Measurements from ENCODE around the gene CALN1. TPM values are rescaled to one million over a fixed set of nuclear protein-coding genes. Genes with fewer than 3 reads are reported as not detected.

Gene CALN1
- total RNA-seq, 1 donor from 2014 or later, result not detected

DNA sequence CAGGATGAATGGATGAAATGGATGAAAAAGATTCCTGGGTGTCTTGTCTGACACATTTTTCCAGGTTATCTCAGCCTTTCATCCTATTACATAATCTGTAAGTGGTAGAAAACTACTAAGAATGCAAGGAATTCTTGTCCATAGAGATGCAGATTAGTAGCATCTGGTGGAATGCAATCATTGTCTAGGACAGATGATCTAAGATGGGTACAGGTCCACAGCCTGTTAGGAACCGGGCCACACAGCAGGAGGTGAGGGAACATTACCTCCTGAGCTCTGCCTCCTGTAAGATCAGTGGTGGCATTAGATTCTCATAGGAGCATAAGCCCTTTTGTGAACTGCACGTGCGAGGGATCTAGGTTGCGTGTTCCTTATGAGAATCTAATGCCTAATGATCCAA lies 225.0 kb downstream of the CALN1 start:
- no peaks in the 10 kb centered on the region for H3K79me2 ChIP-seq (ENCODE audit: insufficient read depth, low read length)
- H3K9me3 Mint-ChIP-seq (ENCODE audit: unreplicated experiment), result no peaks in the 10 kb centered on the region
- H2AFZ ChIP-seq (ENCODE audit: low read depth, low read length), result no peak overlapping the region
- no peaks in the 10 kb centered on the region for H4K20me1 ChIP-seq (ENCODE audit: insufficient read depth, low read length)
- H3K27me3 Mint-ChIP-seq (ENCODE audit: low read depth, unreplicated experiment), result no peaks in the 10 kb centered on the region
- no peak for DNase-seq (ENCODE audit: low read depth)
- no peak overlapping the region for H3K4me2 ChIP-seq (ENCODE audit: low read length)
- H3K4me1 ChIP-seq (ENCODE audit: insufficient read depth, low read length), result no peaks in the 10 kb centered on the region
- H3K9ac ChIP-seq (ENCODE audit: low read length), result no peak overlapping the region
- H3K27me3 ChIP-seq (ENCODE audit: insufficient read depth, low read length), result no peaks in the 10 kb centered on the region
- H3K27ac ChIP-seq (ENCODE audit: low read depth, low read length), result no peak overlapping the region
- no peaks in the 10 kb centered on the region for H3K4me1 Mint-ChIP-seq (ENCODE audit: low read depth, unreplicated experiment)
- H3K27ac Mint-ChIP-seq (ENCODE audit: unreplicated experiment), result no peak overlapping the region
- no peak overlapping the region for H3K4me3 ChIP-seq (ENCODE audit: insufficient read depth, low read depth, low read length)
- peaks cover 2% of the 10 kb centered on the region for H3K9me3 ChIP-seq (ENCODE audit: insufficient read depth, low read depth, low read length)
- TF ChIP-seq EZH2 (IDR thresholded peaks at IDR 0.05; ENCODE audit: insufficient read depth, low read length), result no peak
- TF ChIP-seq, protein P1, sequence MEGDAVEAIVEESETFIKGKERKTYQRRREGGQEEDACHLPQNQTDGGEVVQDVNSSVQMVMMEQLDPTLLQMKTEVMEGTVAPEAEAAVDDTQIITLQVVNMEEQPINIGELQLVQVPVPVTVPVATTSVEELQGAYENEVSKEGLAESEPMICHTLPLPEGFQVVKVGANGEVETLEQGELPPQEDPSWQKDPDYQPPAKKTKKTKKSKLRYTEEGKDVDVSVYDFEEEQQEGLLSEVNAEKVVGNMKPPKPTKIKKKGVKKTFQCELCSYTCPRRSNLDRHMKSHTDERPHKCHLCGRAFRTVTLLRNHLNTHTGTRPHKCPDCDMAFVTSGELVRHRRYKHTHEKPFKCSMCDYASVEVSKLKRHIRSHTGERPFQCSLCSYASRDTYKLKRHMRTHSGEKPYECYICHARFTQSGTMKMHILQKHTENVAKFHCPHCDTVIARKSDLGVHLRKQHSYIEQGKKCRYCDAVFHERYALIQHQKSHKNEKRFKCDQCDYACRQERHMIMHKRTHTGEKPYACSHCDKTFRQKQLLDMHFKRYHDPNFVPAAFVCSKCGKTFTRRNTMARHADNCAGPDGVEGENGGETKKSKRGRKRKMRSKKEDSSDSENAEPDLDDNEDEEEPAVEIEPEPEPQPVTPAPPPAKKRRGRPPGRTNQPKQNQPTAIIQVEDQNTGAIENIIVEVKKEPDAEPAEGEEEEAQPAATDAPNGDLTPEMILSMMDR (IDR thresholded peaks at IDR 0.05; ENCODE audit: insufficient read depth, low read depth, low read length), result no peak
- FAIRE-seq, result no peak
- no peaks in the 10 kb centered on the region for H3K36me3 Mint-ChIP-seq (ENCODE audit: low read depth, unreplicated experiment)
- no peak overlapping the region for H3K4me3 Mint-ChIP-seq (ENCODE audit: unreplicated experiment)
- no peaks in the 10 kb centered on the region for H3K36me3 ChIP-seq (ENCODE audit: insufficient read depth, low read length)

DNA sequence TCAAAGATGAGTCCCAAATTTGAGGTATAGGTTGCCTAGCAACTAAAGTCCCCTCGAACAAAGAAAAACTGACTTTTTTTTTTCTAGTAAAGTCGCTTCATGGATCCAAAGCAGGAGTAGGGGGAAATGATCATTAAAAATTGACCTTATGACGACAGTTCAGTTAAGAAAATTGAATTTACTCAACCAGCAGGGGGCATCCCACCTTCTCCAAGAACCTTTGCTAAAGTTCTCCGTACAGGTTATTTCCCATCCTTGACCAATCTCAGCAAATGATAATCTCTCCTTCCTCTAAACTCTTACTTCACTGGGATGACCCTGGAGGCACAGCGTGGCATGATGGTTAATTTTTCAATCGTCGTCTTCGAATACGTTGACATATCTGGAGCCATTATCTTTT lies 228.3 kb downstream of the CALN1 start:
- no peak for DNase-seq (ENCODE audit: low read depth)
- Histone ChIP-seq H3K4me2 (ENCODE audit: low read length) (no peak overlapping the region), H3K27me3 (ENCODE audit: insufficient read depth, low read length) (no peaks in the 10 kb centered on the region), H3K9ac (ENCODE audit: low read length) (no peak overlapping the region), H3K79me2 (ENCODE audit: insufficient read depth, low read length) (no peaks in the 10 kb centered on the region), H3K4me3 (ENCODE audit: insufficient read depth, low read depth, low read length) (no peak overlapping the region), H3K9me3 (ENCODE audit: insufficient read depth, low read depth, low read length) (peaks cover 2% of the 10 kb centered on the region), H3K36me3 (ENCODE audit: insufficient read depth, low read length) (no peaks in the 10 kb centered on the region), H3K27ac (ENCODE audit: low read depth, low read length) (no peak overlapping the region), H4K20me1 (ENCODE audit: insufficient read depth, low read length) (no peaks in the 10 kb centered on the region), H2AFZ (ENCODE audit: low read depth, low read length) (no peak overlapping the region), H3K4me1 (ENCODE audit: insufficient read depth, low read length) (no peaks in the 10 kb centered on the region)
- TF ChIP-seq, protein P1 (IDR thresholded peaks at IDR 0.05; ENCODE audit: insufficient read depth, low read depth, low read length), result no peak
- no peak for TF ChIP-seq EZH2 (IDR thresholded peaks at IDR 0.05; ENCODE audit: insufficient read depth, low read length)
- Mint-ChIP-seq H3K36me3 (ENCODE audit: low read depth, unreplicated experiment) (no peaks in the 10 kb centered on the region), H3K27ac (ENCODE audit: unreplicated experiment) (no peak overlapping the region), H3K4me3 (ENCODE audit: unreplicated experiment) (no peak overlapping the region), H3K4me1 (ENCODE audit: low read depth, unreplicated experiment) (no peaks in the 10 kb centered on the region), H3K27me3 (ENCODE audit: low read depth, unreplicated experiment) (no peaks in the 10 kb centered on the region), H3K9me3 (ENCODE audit: unreplicated experiment) (no peaks in the 10 kb centered on the region)
- no peak for FAIRE-seq

DNA sequence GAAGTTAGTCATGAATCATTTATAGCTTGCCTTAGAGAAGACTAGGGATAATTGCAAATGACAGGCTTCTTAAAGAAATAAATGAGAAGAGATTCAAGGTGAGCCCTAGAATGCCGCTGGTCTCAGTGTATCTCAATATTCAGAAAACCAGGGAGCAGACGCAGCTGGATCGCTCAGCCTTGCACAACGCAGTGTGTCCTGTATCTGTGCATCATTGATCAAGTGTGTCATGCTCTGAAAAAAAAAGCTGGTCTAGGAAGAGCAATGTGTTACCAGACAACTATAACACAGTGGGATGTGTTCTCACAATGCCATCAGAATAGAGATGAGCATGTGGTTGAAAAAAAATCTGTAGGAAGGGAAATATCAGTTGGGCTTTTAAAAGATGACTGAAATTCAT lies 230.1 kb downstream of the CALN1 start:
- Histone ChIP-seq H3K36me3 (ENCODE audit: insufficient read depth, low read length) (no peaks in the 10 kb centered on the region), H3K4me2 (ENCODE audit: low read length) (no peak overlapping the region), H3K27ac (ENCODE audit: low read depth, low read length) (no peak overlapping the region), H3K4me1 (ENCODE audit: insufficient read depth, low read length) (no peaks in the 10 kb centered on the region), H3K9me3 (ENCODE audit: insufficient read depth, low read depth, low read length) (peaks cover 2% of the 10 kb centered on the region), H3K9ac (ENCODE audit: low read length) (no peak overlapping the region), H3K4me3 (ENCODE audit: insufficient read depth, low read depth, low read length) (no peak overlapping the region), H3K79me2 (ENCODE audit: insufficient read depth, low read length) (no peaks in the 10 kb centered on the region), H3K27me3 (ENCODE audit: insufficient read depth, low read length) (no peaks in the 10 kb centered on the region), H4K20me1 (ENCODE audit: insufficient read depth, low read length) (no peaks in the 10 kb centered on the region), H2AFZ (ENCODE audit: low read depth, low read length) (no peak overlapping the region)
- H3K36me3 Mint-ChIP-seq (ENCODE audit: low read depth, unreplicated experiment), result no peaks in the 10 kb centered on the region
- H3K27me3 Mint-ChIP-seq (ENCODE audit: low read depth, unreplicated experiment), result no peaks in the 10 kb centered on the region
- no peak overlapping the region for H3K4me3 Mint-ChIP-seq (ENCODE audit: unreplicated experiment)
- H3K9me3 Mint-ChIP-seq (ENCODE audit: unreplicated experiment), result no peaks in the 10 kb centered on the region
- DNase-seq (ENCODE audit: low read depth) (no peak), FAIRE-seq (no peak)
- no peak overlapping the region for H3K27ac Mint-ChIP-seq (ENCODE audit: unreplicated experiment)
- TF ChIP-seq, protein P1 (IDR thresholded peaks at IDR 0.05; ENCODE audit: insufficient read depth, low read depth, low read length), result no peak
- no peak for TF ChIP-seq EZH2 (IDR thresholded peaks at IDR 0.05; ENCODE audit: insufficient read depth, low read length)
- H3K4me1 Mint-ChIP-seq (ENCODE audit: low read depth, unreplicated experiment), result no peaks in the 10 kb centered on the region

Measured in astrocyte (in vitro differentiated cells and primary cell).